C1 segment of cervical spinal cord (tissue), 14 donors: ENCODE measurements around the gene CDT1.
A peak's percentile ranks its signal among the peaks of the same experiment; 100 is the strongest.

Experiments
- DNase-seq, 14 donors: peaks; one replicate each; lab custom pipeline; 2025; lab: John Stamatoyannopoulos, UW

CDT1 gene

DNA sequence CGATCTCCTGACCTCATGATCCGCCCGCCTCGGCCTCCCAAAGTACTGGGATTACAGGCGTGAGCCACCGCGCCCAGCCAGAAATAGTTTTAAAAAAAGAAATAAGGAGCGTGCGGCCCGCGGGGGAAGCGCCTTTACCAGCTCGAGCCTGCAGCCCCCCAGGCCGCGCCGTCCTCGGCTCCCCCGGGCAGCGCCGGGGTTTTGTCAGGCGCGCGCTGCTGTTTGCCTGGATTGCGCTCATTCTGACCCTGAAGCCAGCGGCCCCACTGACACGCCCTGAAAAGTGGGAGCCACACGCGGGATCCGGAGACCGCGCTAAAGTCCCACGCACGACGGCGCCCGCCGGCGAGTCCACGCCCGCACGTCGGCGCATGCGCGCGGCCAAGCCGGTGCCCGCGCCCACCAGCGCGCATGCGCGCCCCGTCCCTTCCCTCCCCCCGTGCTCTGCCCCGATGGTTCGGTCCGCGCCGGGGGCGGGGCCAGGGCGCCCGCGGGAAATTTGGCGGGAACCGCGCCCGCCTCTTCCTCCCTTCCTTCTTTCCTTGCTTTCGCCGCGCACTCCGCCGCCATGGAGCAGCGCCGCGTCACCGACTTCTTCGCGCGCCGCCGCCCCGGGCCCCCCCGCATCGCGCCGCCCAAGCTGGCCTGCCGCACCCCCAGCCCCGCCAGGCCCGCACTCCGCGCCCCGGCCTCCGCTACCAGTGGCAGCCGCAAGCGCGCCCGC lies at the start of gene CDT1:
Gene CDT1, plus strand, starts transcription at position 526 of the 724 bp plus-strand sequence. Its CDS starts 43 bp downstream, at position 569.
- DNase-seq: peak in 13 of 14 donors; percentile 16 to 90 (median 58)

- DNase-seq: no peak
Measured at GRCh38 chr16:88754109-88754911, 49.3 kb upstream of the CDT1 start.

DNA sequence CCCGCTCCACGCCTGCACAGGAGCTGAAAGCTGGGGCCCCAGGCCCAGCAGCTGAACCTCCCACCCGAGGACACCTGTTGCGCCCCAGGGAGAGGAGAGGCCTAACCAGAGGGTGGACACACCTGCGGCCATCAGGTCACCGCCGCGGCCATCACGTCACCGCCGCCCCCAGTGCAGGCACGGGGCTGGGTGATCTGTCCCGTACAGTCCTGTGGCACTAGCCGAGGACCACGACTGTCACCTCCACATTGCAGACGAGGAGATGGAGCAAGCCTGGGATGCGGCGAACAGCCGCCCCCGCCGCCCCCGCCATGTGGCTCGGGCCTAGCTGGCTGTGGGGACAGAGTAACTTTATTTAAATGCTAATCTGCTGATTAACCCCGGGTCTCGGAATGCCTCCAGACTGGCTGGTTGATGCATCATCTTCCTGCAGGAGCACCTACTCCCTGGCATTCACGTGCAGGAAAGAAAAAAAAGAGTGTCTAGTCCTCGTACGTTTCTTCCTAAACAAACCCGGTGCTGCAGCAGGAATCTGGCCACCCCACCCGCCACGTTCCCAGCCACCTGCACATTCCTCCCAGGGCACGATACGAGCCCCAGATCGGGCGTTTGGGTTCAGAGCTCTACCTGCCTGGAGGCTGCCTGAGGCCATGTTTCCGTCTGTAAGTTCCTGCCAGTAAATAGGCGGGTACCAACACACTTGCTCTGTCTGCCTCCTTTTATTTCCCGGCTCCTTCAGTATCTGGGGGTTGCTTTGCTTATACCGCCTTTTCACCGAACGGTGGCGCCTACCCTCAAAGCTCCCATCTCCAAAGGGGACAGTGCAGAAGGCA lies 48.5 kb upstream of the CDT1 start:
- no peak for DNase-seq

DNA sequence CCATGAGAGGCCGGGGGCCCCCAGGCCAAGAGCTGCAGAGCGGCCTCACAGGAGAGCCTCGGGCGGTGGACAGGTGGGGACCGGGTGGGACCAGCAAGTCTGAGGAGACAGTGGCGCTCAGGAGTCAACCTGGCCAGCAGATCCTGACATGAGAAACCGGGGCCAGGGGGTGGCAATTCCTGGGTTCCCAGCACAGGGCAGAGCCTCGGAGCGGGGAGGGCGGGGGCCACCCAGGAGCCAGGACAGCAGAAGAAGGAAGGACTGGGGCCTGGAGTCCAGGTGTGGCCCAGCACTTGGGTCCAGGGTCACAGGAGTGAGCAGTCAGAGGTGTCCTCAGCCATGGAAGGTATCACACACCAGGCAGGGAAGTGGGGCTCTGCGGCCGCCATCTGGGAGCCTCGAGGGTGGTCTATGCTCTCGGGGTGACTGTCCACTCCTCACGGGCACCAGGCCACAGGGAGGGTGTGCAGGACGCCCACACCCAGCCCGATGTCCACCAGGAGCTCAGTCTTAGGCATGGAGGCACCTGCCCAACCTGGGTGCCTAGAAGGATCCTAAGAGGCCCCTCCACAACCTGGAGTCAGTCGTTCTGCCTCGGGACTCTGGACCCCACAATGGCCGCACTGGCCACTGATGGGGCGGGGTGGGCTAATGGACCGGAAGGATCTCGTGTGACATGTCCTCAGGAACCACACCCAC lies 47.7 kb upstream of the CDT1 start:
- peak in 1 of 14 donors; percentile 15 for DNase-seq

GRCh38 chr16:88758227-88758943 lies 45.2 kb upstream of the CDT1 start:
- no peak for DNase-seq

DNA sequence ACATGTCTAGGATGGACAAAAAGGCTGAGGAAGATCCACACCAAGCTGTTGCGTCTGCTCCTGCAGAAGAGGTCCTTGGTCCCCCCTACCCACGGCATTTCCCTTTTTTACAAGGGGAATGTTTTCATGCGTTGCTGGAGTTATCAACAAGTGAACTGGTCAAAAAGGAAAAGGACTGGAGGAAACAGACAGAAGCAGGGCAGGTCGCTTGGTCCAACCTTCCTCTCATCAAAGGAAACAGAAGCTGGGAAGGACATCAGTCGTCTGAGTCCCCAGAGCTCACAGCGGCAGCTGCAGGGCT lies 44.7 kb upstream of the CDT1 start:
- no peak for DNase-seq

DNA sequence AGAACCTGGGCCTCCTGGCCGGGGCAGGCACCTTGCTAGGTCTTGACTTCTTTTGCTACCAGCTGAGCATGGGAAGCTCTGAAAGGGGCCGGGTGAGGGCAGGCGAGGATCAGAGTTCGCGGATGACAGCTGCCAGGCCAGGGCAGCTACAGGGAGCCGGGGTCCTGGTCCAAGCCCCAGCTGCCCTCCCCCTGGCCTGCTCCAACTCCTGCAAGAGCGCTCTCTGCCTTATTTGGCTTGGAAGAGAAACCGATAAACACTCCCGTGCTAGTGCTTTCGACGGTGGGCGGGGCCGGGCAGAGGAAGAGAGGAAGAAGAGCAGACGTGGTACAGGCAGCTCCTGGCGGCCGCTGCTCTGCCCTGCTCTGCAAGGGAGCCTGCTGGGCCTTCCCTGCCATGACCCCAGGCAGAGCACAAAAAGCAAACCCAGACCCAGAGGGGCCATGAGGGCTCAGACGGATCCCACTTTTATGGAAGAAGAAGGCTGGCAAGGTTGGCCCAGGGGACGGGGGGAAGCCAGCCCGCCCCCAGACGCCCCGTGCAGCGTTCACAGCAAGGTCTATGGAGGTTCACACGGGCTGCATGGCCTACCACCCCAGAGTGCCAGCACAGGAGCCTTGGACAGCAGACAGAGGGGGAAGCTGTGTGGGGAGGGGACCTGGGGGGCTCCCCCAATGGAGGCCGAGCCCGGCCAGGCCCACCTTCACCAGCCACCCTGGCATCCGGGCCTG lies 44.2 kb upstream of the CDT1 start:
- DNase-seq: no peak

GRCh38 chr16:88759976-88760350 lies 43.6 kb upstream of the CDT1 start:
- DNase-seq: no peak

DNA sequence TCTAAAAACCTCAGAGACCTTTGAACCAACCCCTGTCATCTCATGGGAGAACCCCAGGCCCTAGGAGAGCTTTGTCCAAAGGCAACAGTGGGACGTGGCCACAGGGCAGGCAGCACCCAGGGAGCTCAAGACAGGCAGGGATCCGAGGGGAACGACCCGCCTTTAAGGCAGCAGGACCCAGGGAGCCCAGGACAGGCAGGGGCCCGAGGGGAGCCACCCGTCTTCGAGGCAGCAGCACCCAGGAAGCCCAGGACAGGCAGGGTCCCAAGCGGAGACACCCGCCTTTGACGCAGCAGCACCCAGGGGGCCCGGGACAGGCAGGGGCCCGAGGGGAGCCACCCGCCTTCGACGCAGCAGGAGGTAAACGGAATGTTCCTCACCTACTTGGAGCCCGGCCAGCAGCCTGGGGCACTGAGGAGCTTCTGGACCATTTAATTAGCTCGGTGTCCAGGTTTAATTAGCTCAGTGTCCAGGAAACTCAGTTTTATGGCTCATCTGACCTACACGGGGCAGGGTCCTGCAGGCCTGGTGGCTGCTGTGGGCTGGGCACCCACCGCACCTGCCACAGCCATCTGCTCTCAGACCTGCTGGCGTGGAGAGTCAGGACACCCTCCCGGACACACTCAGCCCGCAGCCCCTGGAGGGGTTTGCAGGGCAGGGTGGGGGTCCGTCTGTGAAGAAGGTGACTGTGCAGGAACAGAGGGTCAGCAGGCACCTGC lies 43.0 kb upstream of the CDT1 start:
- DNase-seq: no peak

DNA sequence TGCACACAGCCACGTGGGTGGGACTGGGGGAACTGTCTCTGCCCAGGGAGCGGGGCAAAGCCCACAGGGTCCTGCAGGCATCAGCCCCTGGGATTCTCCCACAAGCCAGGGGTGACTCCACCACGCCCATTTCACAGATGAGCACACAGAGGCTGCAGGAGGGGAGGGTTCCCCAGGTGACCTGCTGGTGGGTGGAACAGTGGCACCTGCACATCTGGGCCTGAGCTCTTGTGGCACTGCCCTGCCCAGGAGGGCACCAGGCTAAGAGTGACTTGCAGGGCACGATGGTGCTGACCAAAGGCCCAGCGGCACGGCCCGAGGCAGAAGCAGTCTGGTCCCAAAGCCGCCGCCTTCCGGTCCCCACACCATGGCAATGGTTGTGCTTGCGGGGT lies 42.5 kb upstream of the CDT1 start:
- DNase-seq: no peak

DNA sequence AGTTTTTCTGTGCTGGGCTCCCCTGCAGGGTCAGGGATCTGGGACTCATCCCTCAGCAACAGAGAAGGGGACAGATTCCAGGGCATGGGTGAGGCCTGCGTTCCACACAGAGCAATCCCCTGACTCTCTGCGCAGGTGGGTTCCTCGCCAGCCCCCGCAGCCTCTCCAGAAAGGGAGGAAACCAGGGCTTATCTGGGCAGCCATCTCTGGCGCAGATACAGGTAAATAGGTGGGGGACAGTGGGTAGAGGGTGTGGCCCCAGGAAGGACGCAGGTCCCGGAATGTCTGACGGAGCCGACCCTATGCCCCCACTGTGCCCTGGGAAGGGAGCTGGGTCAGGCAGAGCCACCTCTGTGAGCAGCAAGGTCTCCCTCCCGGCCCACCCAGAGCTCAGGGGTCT lies 41.8 kb upstream of the CDT1 start:
- DNase-seq: no peak

DNA sequence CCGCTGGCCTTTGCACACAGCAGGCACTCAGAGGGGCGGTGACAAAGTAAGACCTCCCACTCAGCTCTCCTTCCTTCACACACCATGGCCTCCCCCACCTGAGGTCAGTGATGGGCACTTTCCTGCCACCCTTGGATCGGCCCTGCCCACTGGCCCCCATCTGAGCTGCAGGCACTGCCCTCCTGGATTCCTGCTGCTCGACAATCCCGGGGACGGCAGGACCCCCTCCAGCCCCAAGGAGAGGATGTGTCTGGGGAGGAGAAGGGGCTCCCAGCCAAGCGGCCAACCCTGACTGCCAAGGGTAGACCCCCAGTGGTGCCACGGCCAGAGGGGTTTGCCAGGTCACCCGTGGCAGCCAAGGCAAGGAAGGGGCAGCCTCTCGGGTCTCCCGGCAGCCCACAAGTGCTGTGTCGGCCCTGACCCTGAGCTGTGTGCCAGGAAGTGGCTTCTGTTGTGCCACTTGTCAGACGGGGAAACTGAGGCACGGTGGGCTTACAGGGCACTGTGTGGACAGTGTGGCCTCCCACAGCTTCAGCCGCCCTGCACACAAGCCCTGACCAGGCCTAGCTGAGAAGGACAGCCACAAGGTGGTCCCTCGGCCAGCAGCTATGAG lies 41.2 kb upstream of the CDT1 start:
- DNase-seq: no peak

DNA sequence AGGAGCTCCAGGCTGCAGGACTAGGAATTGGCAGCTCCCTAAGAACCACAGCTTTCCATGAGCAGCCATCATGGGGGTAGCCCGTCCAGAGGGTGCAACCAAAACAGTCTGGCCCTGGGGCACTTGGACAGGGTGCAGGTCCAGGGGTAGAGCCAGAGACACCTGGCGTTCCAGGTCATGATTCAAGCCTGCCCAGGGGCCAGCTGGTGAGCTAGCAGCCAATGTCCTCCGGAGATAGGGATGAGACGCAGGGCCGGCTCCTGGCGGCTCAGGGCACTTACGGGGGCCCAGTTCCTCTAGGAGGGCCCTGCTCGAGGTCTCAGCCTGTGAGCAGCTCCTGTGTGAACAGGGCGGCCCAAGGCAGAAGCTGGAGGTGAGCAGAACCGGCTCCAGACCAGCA lies 40.6 kb upstream of the CDT1 start:
- no peak for DNase-seq

- DNase-seq: no peak
Measured at GRCh38 chr16:88763502-88764053, 40.0 kb upstream of the CDT1 start.

GRCh38 chr16:88764080-88764479 lies 39.5 kb upstream of the CDT1 start:
- no peak for DNase-seq

DNA sequence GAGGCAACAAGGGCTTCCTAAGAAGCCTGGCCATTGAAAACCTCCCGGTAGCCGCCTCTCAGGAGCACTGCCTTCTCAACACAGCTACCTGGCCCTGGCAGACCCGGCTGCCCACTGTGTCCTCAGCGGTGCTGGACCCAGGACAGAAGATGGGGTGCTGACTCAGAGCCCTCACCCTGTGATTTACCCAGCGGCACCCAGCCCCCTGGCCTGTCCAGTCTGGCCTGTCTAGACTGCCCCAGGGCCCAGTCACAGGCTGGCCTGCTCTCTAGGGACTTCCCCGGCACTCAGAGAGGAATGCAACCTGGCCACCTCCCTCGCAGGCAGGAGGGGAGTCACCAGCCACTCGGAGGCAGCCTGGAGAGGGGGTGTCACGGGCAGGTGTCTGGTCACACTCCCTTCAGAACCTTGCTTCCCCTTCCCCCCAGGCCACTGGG lies 38.7 kb upstream of the CDT1 start:
- no peak for DNase-seq

DNA sequence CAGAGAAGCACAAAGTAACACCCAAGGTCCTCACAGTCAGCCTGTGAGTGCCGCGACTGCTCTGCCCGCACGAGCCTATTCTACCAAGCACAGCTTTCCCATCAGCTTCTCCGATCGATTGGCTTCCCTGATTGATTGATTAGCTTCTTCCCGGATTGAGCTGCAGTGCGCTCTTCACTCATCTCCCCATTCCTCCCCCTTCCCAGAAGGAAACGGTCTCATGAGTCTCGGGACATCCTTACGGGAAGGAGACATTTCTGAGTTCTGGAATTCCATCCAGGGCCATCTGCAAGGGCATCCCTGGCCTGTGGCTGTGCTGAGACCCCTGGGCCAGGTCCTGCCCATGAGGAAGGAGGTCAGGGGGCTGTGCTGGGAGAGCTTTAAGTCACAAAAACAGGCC lies 36.6 kb upstream of the CDT1 start:
- DNase-seq: no peak

DNA sequence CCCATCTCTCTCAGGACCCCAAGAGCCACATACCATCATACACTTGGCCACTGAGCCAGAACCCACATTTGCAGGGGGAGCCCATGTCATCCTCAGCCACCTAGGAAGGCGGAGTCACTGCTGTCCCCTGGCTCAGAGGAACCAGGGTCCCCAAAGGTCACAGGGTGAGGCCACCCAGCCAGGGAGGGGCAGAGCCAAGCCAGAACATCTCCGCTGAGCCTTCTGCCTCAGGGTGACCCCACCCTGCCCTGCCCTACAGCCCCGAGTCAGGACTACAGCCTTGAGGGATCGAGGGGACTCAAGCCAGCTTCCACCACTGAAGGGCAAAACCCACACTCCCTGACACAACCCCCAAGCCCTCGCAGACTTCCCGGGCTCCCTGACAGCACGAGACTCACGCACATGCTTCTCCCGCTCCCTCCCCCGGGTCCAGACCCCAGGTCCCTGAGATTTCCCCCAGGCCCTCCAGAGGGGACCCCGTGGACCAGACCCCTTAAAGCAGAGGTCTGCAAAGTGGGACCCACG lies 36.0 kb upstream of the CDT1 start:
- DNase-seq: no peak
